ENCODE results near the gene CIBAR2.

CIBAR2 gene

GRCh38 chr16:85067426-85067825 lies 44.8 kb downstream of the CIBAR2 start:
- no peaks in the 10 kb centered on the region for H3K9me3 Mint-ChIP-seq
- H3K4me1 Mint-ChIP-seq (ENCODE audit: low read depth), result peaks cover 26% of the 10 kb centered on the region
- no peak overlapping the region for H3K27ac Mint-ChIP-seq
- peaks cover 77% of the 10 kb centered on the region for H3K36me3 Mint-ChIP-seq (ENCODE audit: low read depth)
- intact Hi-C loops (cut with micrococcal nuclease), result no loop called here
- H3K4me3 Mint-ChIP-seq, result no peak overlapping the region
- no peaks in the 10 kb centered on the region for H3K27me3 Mint-ChIP-seq

GRCh38 chr16:85067024-85067423 lies 45.2 kb downstream of the CIBAR2 start:
- Mint-ChIP-seq H3K4me3 (no peak overlapping the region), H3K9me3 (no peaks in the 10 kb centered on the region), H3K27ac (no peak overlapping the region), H3K27me3 (no peaks in the 10 kb centered on the region), H3K36me3 (ENCODE audit: low read depth) (peaks cover 75% of the 10 kb centered on the region), H3K4me1 (ENCODE audit: low read depth) (peaks cover 27% of the 10 kb centered on the region)
- intact Hi-C loops (cut with micrococcal nuclease), result no loop called here

DNA sequence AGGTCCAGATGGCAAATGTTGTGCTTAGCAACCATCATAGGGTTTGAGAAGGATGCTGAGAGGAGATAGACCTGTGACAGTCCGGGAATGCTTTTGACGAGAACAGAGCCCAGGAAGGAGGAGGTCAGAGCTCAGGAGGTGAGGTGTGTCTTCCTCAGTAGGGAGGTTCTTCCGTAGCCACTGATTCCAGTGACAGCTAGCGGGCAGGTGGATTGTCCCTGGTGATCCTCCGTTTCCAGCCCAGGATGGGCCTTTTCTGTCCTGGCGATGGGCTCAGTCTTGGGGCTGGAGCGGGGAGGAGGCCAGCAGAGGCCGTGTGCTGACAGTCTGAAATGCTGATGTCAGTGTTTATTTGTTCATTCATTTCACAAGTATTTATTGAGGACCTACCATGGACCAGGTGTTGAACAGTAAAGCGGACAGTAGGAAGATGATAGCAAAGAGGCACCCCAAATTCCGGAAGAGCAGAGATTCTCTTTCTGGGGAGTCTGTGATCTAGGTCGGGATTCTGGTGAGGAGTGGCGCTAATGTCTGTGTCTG lies 45.9 kb downstream of the CIBAR2 start:
- Mint-ChIP-seq H3K4me3 (no peak overlapping the region), H3K36me3 (ENCODE audit: low read depth) (peaks cover 69% of the 10 kb centered on the region), H3K9me3 (no peaks in the 10 kb centered on the region), H3K27me3 (no peaks in the 10 kb centered on the region), H3K4me1 (ENCODE audit: low read depth) (peaks cover 27% of the 10 kb centered on the region), H3K27ac (peak overlapping the region; percentile 12)
- intact Hi-C loops (cut with micrococcal nuclease), result no loop called here

- Mint-ChIP-seq H3K9me3 (no peaks in the 10 kb centered on the region), H3K27me3 (no peaks in the 10 kb centered on the region), H3K27ac (peak overlapping the region; percentile 40), H3K4me1 (ENCODE audit: low read depth) (peaks cover 29% of the 10 kb centered on the region), H3K36me3 (ENCODE audit: low read depth) (peaks cover 56% of the 10 kb centered on the region), H3K4me3 (no peak overlapping the region)
- intact Hi-C loops (cut with micrococcal nuclease), result no loop called here
These were observed 47.2 kb downstream of the CIBAR2 start for GRCh38 chr16:85065099-85065498.

DNA sequence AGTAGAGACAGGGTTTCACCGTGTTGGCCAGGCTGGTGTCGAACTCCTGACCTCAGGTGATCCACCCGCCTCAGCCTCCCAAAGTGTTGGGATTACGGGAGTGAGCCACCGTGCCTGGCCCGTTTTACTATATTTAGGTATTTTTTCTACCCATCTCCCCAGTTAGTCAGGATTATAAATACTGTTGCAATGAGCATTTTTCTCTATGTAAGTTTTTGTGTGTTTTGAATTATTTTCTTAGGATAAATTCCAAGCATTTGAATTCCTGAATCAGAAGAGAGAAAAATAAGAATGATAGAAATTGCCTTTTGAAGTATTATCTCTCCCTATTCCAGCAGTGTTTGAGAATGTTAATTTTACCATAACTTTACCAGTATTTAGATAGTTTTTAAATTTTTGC lies 48.1 kb downstream of the CIBAR2 start:
- no peaks in the 10 kb centered on the region for H3K9me3 Mint-ChIP-seq
- H3K4me3 Mint-ChIP-seq, result no peak overlapping the region
- H3K27ac Mint-ChIP-seq, result peak overlapping the region; percentile 96
- H3K4me1 Mint-ChIP-seq (ENCODE audit: low read depth), result peaks cover 38% of the 10 kb centered on the region
- no peaks in the 10 kb centered on the region for H3K27me3 Mint-ChIP-seq
- H3K36me3 Mint-ChIP-seq (ENCODE audit: low read depth), result peaks cover 48% of the 10 kb centered on the region
- intact Hi-C loops (cut with micrococcal nuclease), result no loop called here

- Mint-ChIP-seq H3K36me3 (ENCODE audit: low read depth) (peaks cover 48% of the 10 kb centered on the region), H3K4me1 (ENCODE audit: low read depth) (peaks cover 39% of the 10 kb centered on the region), H3K4me3 (peak overlapping the region; percentile 37), H3K27me3 (no peaks in the 10 kb centered on the region), H3K9me3 (no peaks in the 10 kb centered on the region), H3K27ac (peak overlapping the region; percentile 96)
- intact Hi-C loops (cut with micrococcal nuclease), result no loop called here
These were observed 49.4 kb downstream of the CIBAR2 start for GRCh38 chr16:85062845-85063244.

GRCh38 chr16:85062323-85062722 lies 49.9 kb downstream of the CIBAR2 start:
- no peak overlapping the region for H3K4me3 Mint-ChIP-seq
- intact Hi-C loops (cut with micrococcal nuclease), result no loop called here

DNA sequence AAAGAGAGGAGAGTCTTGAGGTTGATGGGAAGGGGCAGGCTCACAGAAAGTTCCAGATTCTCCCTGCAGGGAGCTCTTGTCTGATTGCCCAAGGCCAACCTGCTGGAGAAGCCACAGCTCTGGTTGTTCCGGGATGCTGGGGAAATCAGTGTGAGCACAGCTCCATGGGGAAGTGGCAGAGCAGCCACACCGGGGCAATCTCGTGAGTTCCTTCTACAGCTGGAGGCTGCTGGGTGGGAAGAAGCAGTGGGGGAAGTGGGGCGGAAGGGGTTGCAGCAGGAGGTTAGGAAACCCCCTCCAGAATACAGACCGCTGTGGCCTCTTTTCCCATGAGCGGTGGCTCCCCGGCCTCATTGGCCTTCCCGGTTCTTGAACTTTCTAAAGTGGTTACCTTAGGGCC lies 50.7 kb downstream of the CIBAR2 start:
- H3K27me3 Mint-ChIP-seq, result no peaks in the 10 kb centered on the region
- intact Hi-C loops (cut with micrococcal nuclease), result no loop called here
- H3K4me1 Mint-ChIP-seq (ENCODE audit: low read depth), result peaks cover 52% of the 10 kb centered on the region
- H3K9me3 Mint-ChIP-seq, result no peaks in the 10 kb centered on the region
- H3K36me3 Mint-ChIP-seq (ENCODE audit: low read depth), result peaks cover 44% of the 10 kb centered on the region
- H3K27ac Mint-ChIP-seq, result peak overlapping the region; percentile 96
- H3K4me3 Mint-ChIP-seq, result no peak overlapping the region

More at GRCh38 chr16:85062323-85062722, 49.9 kb downstream of the CIBAR2 start:
- Mint-ChIP-seq H3K27ac (peak overlapping the region; percentile 96), H3K36me3 (ENCODE audit: low read depth) (peaks cover 48% of the 10 kb centered on the region), H3K9me3 (no peaks in the 10 kb centered on the region), H3K4me1 (ENCODE audit: low read depth) (peaks cover 44% of the 10 kb centered on the region), H3K27me3 (no peaks in the 10 kb centered on the region)

- Mint-ChIP-seq H3K36me3 (ENCODE audit: low read depth) (peaks cover 24% of the 10 kb centered on the region), H3K4me3 (no peak overlapping the region), H3K27ac (no peak overlapping the region), H3K9me3 (no peaks in the 10 kb centered on the region), H3K27me3 (no peaks in the 10 kb centered on the region), H3K4me1 (ENCODE audit: low read depth) (peaks cover 75% of the 10 kb centered on the region)
- intact Hi-C loops (cut with micrococcal nuclease), result no loop called here
These were observed 53.4 kb downstream of the CIBAR2 start for GRCh38 chr16:85058909-85059308.

DNA sequence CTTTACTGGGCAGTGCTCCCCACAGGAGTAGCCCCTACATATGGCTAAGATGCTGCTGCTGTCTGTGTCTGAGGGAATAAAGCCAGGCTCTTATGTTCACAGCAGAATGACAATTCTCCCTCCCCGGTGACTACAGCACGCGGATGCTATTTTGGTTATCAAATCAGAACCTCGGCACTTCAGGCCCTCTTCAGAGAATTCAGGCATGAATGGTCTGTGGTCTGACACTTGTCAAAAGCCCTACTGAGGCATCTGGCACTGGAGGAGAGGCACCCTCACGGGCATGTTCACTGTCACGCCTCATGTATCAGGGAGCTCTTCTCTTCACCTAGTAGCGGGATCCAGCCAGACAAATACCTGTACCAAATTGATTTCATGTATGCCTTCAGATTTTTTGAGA lies 54.3 kb downstream of the CIBAR2 start:
- Mint-ChIP-seq H3K9me3 (no peaks in the 10 kb centered on the region), H3K27ac (peak overlapping the region; percentile 10), H3K27me3 (no peaks in the 10 kb centered on the region), H3K4me1 (ENCODE audit: low read depth) (peaks cover 68% of the 10 kb centered on the region), H3K36me3 (ENCODE audit: low read depth) (peaks cover 24% of the 10 kb centered on the region), H3K4me3 (no peak overlapping the region)
- intact Hi-C loops (cut with micrococcal nuclease), result no loop called here

GRCh38 chr16:85057212-85057889 lies 54.9 kb downstream of the CIBAR2 start:
- no peaks in the 10 kb centered on the region for H3K27me3 Mint-ChIP-seq
- peaks cover 24% of the 10 kb centered on the region for H3K36me3 Mint-ChIP-seq (ENCODE audit: low read depth)
- intact Hi-C loops (cut with micrococcal nuclease), result no loop called here
- no peak overlapping the region for H3K4me3 Mint-ChIP-seq
- no peaks in the 10 kb centered on the region for H3K9me3 Mint-ChIP-seq
- H3K4me1 Mint-ChIP-seq (ENCODE audit: low read depth), result peaks cover 63% of the 10 kb centered on the region
- peak overlapping the region; percentile 10 for H3K27ac Mint-ChIP-seq

- Mint-ChIP-seq H3K27ac (peak overlapping the region; percentile 91), H3K9me3 (no peaks in the 10 kb centered on the region), H3K4me3 (peak overlapping the region; percentile 61), H3K27me3 (no peaks in the 10 kb centered on the region), H3K36me3 (ENCODE audit: low read depth) (peaks cover 24% of the 10 kb centered on the region), H3K4me1 (ENCODE audit: low read depth) (peaks cover 63% of the 10 kb centered on the region)
- intact Hi-C loops (cut with micrococcal nuclease), result no loop called here
These were observed 56.0 kb downstream of the CIBAR2 start for GRCh38 chr16:85056211-85056748.

GRCh38 chr16:85055493-85056210 lies 56.6 kb downstream of the CIBAR2 start:
- Mint-ChIP-seq H3K4me3 (peak overlapping the region; percentile 61), H3K27ac (peak overlapping the region; percentile 91), H3K4me1 (ENCODE audit: low read depth) (peaks cover 66% of the 10 kb centered on the region), H3K27me3 (no peaks in the 10 kb centered on the region), H3K9me3 (no peaks in the 10 kb centered on the region), H3K36me3 (ENCODE audit: low read depth) (peaks cover 24% of the 10 kb centered on the region)
- intact Hi-C loops (cut with micrococcal nuclease), result no loop called here

DNA sequence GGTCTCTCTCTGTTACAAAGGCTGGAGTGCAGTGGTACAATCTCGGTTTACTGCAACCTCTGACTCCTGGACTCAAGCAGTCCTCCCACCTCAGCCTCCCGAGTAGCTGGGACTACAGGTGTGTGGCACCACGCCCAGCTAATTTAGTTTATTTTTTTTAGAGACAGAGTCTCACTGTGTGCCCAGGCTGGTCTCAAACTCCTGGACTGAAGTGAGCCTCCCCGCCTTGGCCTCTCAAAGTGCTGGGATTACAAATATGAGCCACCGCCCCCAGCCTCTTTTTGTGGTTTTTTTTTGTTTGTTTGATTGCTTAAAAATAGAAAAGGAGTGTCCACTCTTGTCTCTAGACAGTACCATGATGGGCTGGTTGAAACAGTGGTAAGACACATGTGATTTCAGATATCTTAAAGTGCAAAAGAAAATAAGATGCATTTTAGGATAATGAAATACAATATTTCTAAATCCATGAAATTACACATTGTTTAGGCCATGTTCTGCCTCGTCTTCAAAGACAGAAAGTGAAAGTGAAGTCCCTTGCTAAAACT lies 57.3 kb downstream of the CIBAR2 start:
- no peaks in the 10 kb centered on the region for H3K27me3 Mint-ChIP-seq
- H3K9me3 Mint-ChIP-seq, result no peaks in the 10 kb centered on the region
- peak overlapping the region; percentile 61 for H3K4me3 Mint-ChIP-seq
- peaks cover 24% of the 10 kb centered on the region for H3K36me3 Mint-ChIP-seq (ENCODE audit: low read depth)
- H3K27ac Mint-ChIP-seq, result peak overlapping the region; percentile 91
- peaks cover 68% of the 10 kb centered on the region for H3K4me1 Mint-ChIP-seq (ENCODE audit: low read depth)
- intact Hi-C loops (cut with micrococcal nuclease), result no loop called here
